Measurements from ENCODE around the gene OR7G1.

Gene OR7G1

GRCh38 chr19:9139609-9140158, 24.1 kb upstream of the OR7G1 start:
- peak; percentile 17 for DNase-seq (ENCODE audit: low read depth)
- H3K4me3 ChIP-seq (ENCODE audit: control insufficient read depth, low read depth, low read length) = peak overlapping the region; percentile 99
- TF ChIP-seq, protein P1, sequence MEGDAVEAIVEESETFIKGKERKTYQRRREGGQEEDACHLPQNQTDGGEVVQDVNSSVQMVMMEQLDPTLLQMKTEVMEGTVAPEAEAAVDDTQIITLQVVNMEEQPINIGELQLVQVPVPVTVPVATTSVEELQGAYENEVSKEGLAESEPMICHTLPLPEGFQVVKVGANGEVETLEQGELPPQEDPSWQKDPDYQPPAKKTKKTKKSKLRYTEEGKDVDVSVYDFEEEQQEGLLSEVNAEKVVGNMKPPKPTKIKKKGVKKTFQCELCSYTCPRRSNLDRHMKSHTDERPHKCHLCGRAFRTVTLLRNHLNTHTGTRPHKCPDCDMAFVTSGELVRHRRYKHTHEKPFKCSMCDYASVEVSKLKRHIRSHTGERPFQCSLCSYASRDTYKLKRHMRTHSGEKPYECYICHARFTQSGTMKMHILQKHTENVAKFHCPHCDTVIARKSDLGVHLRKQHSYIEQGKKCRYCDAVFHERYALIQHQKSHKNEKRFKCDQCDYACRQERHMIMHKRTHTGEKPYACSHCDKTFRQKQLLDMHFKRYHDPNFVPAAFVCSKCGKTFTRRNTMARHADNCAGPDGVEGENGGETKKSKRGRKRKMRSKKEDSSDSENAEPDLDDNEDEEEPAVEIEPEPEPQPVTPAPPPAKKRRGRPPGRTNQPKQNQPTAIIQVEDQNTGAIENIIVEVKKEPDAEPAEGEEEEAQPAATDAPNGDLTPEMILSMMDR (conservative IDR thresholded peaks at IDR 0.05; ENCODE audit: control insufficient read depth, insufficient read depth, low read depth, low read length) = no peak

- TF ChIP-seq, protein P1 (conservative IDR thresholded peaks at IDR 0.05; ENCODE audit: control insufficient read depth, insufficient read depth, low read depth, low read length) = no peak
- no peak for DNase-seq (ENCODE audit: low read depth)
- H3K4me3 ChIP-seq (ENCODE audit: control insufficient read depth, low read depth, low read length) = no peak overlapping the region
Measured at GRCh38 chr19:9132422-9132821, 16.9 kb upstream of the OR7G1 start.

- no peak for DNase-seq (ENCODE audit: low read depth)
Measured at GRCh38 chr19:9130965-9131364, 15.4 kb upstream of the OR7G1 start.

DNA sequence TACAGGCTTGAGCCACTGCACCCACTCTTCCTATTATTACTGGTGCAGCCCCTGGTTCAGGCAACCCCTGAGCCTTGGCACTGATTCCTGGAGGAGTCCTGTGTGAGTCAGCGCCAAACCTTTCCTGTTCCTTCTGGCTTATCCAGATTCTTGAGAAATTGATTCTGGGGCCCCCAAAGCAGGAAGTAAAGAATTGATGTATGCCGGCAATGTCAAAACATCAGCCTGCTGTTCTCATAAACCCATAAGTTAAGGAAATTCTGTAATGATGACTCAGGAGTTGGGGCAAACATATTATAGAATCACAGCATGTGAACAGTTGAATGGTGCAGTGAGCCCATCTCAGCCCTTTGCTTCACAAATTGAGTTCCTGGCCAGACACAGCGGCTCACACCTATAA, 12.6 kb upstream of the OR7G1 start:
- TF ChIP-seq, protein P1 (conservative IDR thresholded peaks at IDR 0.05; ENCODE audit: control insufficient read depth, insufficient read depth, low read depth, low read length) = no peak
- no peak for DNase-seq (ENCODE audit: low read depth)
- no peak overlapping the region for H3K4me3 ChIP-seq (ENCODE audit: control insufficient read depth, low read depth, low read length)

More at GRCh38 chr19:9130965-9131364, 15.4 kb upstream of the OR7G1 start:
- no peak overlapping the region for H3K4me3 ChIP-seq (ENCODE audit: control insufficient read depth, low read depth, low read length)
- TF ChIP-seq, protein P1 (conservative IDR thresholded peaks at IDR 0.05; ENCODE audit: control insufficient read depth, insufficient read depth, low read depth, low read length) = no peak

DNA sequence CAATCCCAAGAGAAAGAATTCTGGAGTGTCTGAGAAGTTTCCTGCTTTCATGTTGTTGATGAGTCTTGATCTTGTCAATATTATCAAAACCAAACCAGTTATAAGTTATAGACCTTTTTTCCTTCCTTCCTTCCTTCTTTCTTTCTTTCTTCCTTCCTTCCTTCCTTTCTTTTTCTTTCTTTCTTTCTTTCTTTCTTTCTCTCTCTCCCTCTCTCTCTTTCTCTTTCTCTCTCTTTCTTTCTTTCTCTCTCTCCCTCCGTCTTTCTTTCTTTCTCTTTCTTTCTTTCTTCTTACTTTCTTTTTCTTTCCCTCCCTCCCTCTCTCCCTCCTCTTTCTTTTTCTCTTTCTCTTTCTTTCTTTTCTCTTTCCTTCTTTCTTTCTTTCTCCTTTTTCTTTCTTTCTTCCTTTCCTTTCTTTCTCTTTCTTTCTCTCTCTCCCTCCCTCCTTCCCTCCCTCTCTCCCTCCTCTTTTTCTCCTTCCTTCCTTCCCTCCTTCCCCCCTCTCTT, 11.4 kb upstream of the OR7G1 start, which contains the start of gene OR7G3:
TSS of gene OR7G3 (minus strand) at position 51 of the 506 bp plus-strand sequence. CDS start at position 51, 0 bp downstream.
- TF ChIP-seq, protein P1 (conservative IDR thresholded peaks at IDR 0.05; ENCODE audit: control insufficient read depth, insufficient read depth, low read depth, low read length) = no peak
- no peak for DNase-seq (ENCODE audit: low read depth)
- no peak within 1 kb of the TSS for H3K4me3 ChIP-seq (ENCODE audit: control insufficient read depth, low read depth, low read length)

- no peak overlapping the region for H3K4me3 ChIP-seq (ENCODE audit: control insufficient read depth, low read depth, low read length)
- TF ChIP-seq, protein P1 (conservative IDR thresholded peaks at IDR 0.05; ENCODE audit: control insufficient read depth, insufficient read depth, low read depth, low read length) = no peak
- no peak for DNase-seq (ENCODE audit: low read depth)
Measured at GRCh38 chr19:9116547-9116946, 984 bp upstream of the OR7G1 start.
